WERI-Rb-1 (cell line): ENCODE data around the gene KRTAP10-3.

ENCODE experiments used
- DNase-seq: peaks from one replicate; pipeline ENCODE4 v3.0.0-alpha.2; 2020
- H3K27ac ChIP-seq: fragments of 250-450 bp; sonication (Bioruptor Pico); 2 replicates; pipeline ENCODE4 v1.5.1; 2020; ENCODE audit warnings: mild to moderate bottlenecking, moderate library complexity
- H3K27me3 ChIP-seq: fragments of 250-450 bp; sonication (Bioruptor Pico); 2 replicates; pipeline ENCODE4 v1.5.1; 2021; ENCODE audit warnings: mild to moderate bottlenecking, low read depth, moderate library complexity; ENCODE audit not compliant: insufficient read depth, severe bottlenecking
- H3K36me3 ChIP-seq: fragments of 250-450 bp; sonication (Bioruptor Pico); 2 replicates; pipeline ENCODE4 v1.5.1; 2020; ENCODE audit warnings: mild to moderate bottlenecking, moderate library complexity
- H3K4me3 ChIP-seq: 2 replicates; pipeline ENCODE4 v1.5.1; 2011; ENCODE audit warnings: low read depth, mild to moderate bottlenecking, control low read depth, low read length
- H3K9me3 ChIP-seq: fragments of 250-450 bp; sonication (Bioruptor Pico); 2 replicates; pipeline ENCODE4 v1.5.1; 2021; ENCODE audit warnings: mild to moderate bottlenecking, moderate library complexity; ENCODE audit not compliant: severe bottlenecking
- TF ChIP-seq, protein P1 (sequence below): IDR thresholded peaks from 2 replicates; pipeline ENCODE4 v1.5.1; 2011; ENCODE audit warnings: low read depth, mild to moderate bottlenecking, control low read depth, inconsistent platforms, low read length

The KRTAP10-3 gene

DNA sequence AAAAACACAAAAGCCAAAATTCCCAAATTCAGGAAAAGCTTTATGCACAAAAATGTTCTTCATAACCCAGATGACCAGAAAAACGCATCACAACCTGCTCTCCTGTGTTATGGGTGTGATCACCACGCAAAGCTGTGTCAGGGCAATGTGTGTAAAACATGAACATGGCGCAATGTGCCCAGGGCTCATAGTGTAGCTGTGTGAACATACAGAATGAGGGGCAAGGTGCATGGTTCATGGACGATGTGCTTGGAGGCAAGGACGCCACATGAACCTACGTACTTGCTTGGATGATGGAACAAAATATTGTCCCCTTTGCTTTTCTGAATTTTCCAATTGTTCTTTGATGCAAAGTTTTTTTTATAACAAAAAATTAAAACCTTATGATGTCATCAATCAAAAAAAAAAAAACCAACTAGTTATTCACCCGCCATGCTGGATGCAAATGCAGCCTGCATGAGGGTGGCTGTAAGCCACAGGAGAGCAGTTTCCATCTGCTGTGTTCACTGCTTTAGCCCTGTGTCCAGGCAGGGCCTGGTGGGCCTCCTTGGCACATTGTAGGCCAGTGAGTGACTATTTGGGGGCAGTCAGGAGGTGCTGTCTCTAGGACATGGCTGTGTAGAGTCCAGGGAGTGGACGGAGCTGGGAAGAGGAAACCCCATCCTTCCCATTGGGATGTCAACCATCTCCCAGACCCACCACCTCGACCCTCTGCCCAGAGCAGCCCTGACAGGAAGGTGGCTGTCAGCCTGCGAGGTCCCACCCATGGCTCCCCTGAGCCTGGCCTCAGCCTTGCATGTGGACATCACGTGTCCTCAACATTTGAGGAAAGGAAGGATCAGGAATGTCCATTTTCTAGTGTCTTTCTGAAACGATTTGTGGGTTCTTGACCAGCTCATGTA, 32.2 kb downstream of the KRTAP10-3 start:
- Histone ChIP-seq H3K4me3 (no peak overlapping the region), H3K27ac (no peak overlapping the region), H3K9me3 (peaks cover 19% of the 10 kb centered on the region), H3K27me3 (no peaks in the 10 kb centered on the region), H3K36me3 (no peaks in the 10 kb centered on the region)
- TF ChIP-seq, protein P1, sequence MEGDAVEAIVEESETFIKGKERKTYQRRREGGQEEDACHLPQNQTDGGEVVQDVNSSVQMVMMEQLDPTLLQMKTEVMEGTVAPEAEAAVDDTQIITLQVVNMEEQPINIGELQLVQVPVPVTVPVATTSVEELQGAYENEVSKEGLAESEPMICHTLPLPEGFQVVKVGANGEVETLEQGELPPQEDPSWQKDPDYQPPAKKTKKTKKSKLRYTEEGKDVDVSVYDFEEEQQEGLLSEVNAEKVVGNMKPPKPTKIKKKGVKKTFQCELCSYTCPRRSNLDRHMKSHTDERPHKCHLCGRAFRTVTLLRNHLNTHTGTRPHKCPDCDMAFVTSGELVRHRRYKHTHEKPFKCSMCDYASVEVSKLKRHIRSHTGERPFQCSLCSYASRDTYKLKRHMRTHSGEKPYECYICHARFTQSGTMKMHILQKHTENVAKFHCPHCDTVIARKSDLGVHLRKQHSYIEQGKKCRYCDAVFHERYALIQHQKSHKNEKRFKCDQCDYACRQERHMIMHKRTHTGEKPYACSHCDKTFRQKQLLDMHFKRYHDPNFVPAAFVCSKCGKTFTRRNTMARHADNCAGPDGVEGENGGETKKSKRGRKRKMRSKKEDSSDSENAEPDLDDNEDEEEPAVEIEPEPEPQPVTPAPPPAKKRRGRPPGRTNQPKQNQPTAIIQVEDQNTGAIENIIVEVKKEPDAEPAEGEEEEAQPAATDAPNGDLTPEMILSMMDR: no peak
- no peak for DNase-seq

GRCh38 chr21:44525391-44526095, 33.1 kb downstream of the KRTAP10-3 start:
- DNase-seq: peak; percentile 3
- Histone ChIP-seq H3K4me3 (no peak overlapping the region), H3K27me3 (no peaks in the 10 kb centered on the region), H3K27ac (no peak overlapping the region), H3K9me3 (peaks cover 19% of the 10 kb centered on the region), H3K36me3 (no peaks in the 10 kb centered on the region)
- TF ChIP-seq, protein P1: no peak

DNA sequence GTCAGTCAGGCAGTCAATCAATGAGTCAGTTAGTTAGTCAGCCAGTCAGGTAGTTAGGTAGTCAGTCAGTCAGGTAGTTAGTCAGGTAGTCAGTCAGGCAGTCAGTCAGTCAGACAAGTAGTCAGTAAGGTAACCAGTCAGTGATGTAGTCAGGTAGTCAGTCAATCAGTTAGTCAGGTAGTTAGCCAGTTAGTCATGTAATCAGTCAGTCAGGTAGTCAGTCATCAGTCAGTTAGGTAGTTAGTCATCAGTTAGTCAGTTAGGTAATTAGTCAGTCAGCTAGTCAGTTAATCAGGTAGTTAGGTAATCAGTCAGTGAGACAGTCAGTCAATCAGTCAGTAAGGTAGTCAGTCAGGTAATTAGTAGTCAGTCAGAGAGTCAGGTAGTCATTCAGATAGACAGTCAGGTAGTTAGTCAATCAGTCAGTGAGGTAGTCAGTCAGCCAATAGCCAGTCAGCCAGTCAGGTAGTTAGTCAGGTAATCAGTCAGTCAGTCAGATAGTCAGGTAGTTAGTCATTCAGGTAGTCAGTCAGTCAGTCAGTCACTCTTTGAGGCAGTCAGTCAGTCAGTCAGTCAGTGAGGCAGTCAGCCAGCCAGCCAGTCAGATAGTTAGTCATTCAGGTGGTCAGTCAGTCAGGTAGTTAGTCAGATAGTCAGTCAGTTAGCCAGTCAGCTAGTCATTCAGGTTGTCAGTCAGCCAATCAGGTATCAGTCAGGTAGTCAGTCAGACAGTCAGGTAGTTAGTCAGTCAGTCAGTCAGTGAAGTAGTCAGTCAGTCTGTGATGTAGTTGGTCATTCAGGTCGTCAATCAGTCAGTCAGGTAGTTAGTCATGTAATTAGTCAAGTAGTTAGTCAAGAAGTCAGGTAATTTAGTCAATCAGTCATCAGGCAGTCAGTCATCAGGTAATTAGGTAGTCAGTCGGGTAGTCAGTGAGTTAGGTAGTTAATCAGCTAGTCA, 33.9 kb downstream of the KRTAP10-3 start:
- no peak overlapping the region for H3K27ac ChIP-seq
- TF ChIP-seq, protein P1: no peak
- no peak for DNase-seq
- no peaks in the 10 kb centered on the region for H3K36me3 ChIP-seq
- H3K4me3 ChIP-seq: no peak overlapping the region
- H3K9me3 ChIP-seq: peaks cover 19% of the 10 kb centered on the region
- no peaks in the 10 kb centered on the region for H3K27me3 ChIP-seq

DNA sequence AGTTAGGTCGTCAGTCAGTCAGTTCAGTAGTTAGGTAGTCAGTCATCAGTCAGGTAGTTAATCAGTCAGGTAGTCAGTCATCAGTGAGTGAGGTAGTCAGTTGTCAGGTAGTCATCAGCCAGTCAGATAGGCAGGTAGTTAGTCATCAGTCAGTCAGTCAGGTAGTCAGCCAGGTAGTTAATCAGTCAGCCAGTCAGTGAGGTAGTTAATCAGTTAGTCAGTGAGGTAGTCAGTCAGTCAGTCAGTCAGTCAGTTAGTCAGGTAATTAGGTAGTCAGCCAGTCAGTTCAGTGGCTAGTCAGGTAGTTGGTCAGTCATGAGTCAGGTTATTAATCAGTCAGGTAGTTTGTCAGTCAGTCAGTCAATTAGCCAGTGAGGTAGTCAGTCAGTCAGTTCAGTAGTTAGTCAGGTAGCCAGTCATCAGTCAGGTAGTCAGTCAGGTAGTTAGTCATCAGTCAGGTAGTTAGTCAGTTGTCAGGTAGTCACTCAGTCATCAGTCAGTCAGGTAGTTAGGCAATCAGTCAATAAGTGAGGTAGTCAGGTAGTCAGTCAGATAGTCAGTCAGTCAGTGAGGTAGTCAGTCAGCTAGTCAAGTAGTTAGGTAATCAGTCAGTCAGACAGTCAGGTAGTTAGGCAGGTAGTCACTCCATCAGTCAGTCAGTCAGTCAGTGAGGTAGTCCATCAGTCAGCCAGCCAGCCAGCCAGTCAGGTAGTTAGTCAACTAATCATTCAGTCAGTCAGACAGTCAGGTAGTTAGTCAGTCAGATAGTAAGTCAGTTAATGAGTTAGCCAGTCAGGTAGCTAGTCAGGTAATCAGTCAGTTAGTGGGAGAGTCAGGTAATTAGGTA, 34.8 kb downstream of the KRTAP10-3 start:
- H3K27ac ChIP-seq: no peak overlapping the region
- H3K36me3 ChIP-seq: no peaks in the 10 kb centered on the region
- H3K9me3 ChIP-seq: peaks cover 25% of the 10 kb centered on the region
- DNase-seq: no peak
- TF ChIP-seq, protein P1: no peak
- H3K4me3 ChIP-seq: no peak overlapping the region
- no peaks in the 10 kb centered on the region for H3K27me3 ChIP-seq

DNA sequence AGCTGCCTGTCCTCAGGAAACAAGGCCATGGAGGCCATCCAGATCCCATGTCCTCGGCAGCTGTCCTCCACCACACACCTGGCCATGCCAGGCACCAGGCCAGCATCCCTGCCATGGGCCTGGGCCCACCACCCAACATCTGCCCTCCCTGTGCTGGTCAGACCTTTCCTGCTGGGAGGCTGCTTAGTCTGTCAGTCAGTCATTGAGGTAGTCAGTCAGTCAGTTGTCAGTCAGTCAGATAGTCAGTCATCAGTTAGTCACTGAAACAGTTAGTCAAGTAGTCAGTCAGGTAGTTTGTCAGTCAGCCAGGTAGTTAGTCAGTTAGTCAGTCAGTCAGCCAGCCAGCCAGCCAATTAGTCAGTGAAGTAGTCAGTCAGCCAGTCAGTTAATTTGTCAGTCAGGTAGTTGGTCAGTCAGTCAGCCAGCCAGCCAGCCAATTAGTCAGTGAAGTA, 35.8 kb downstream of the KRTAP10-3 start:
- TF ChIP-seq, protein P1: no peak
- Histone ChIP-seq H3K9me3 (peaks cover 25% of the 10 kb centered on the region), H3K27me3 (no peaks in the 10 kb centered on the region), H3K4me3 (no peak overlapping the region), H3K27ac (no peak overlapping the region), H3K36me3 (no peaks in the 10 kb centered on the region)
- no peak for DNase-seq
